Right lobe of liver (tissue), 6 donors: ENCODE results near the gene CCNQ. TPM values are rescaled to one million over a fixed set of nuclear protein-coding genes. Genes with fewer than 3 reads are reported as not detected.

Experiments used
- ATAC-seq, 4 donors: fragments of 200-7000 bp; cut with Tn5 transposase; one replicate each; pipeline ENCODE4 v1.9.1; 2020; ENCODE audit warnings: mild to moderate bottlenecking in 4 of 4, moderate library complexity in 4 of 4
- DNase-seq, 3 donors: peaks; one replicate each; pipeline ENCODE4 v3.0.0-alpha.2; 2020
- H3K27ac ChIP-seq, 3 donors: fragments of 200-600 bp; one replicate each; pipeline ENCODE4 v1.8.0; 2022
- H3K27me3 ChIP-seq, 2 donors: fragments of 200-600 bp; one replicate each; pipeline ENCODE4 v1.8.0; 2022
- H3K36me3 ChIP-seq, 4 donors: fragments of 200-600 bp; sonication (generic) in 1 of 4; one replicate each; pipeline versions ENCODE4 v1.5.1 to v1.8.0; 2017 to 2022; ENCODE audit warnings: control low read depth in 1 of 4
- H3K4me1 ChIP-seq, 4 donors: fragments of 200-600 bp; sonication (generic) in 1 of 4; one replicate each; pipeline versions ENCODE4 v1.5.1 to v1.8.0; 2017 to 2022; ENCODE audit warnings: control low read depth in 1 of 4
- H3K4me3 ChIP-seq, 3 donors: fragments of 200-600 bp; one replicate each; pipeline ENCODE4 v1.8.0; 2022
- H3K9me3 ChIP-seq, 4 donors: fragments of 200-600 bp; sonication (generic) in 1 of 4; one replicate each; pipeline versions ENCODE4 v1.5.1 to v1.8.0; 2017 to 2022; ENCODE audit warnings: control low read depth in 1 of 4
- CTCF ChIP-seq, 4 donors: fragments of 200-600 bp in 3 of 4; fragments of 450-650 bp in 1 of 4; IDR thresholded peaks; one replicate each; pipeline versions ENCODE4 v1.5.1 to v1.8.0; 2016 to 2022; ENCODE audit warnings: antibody characterized with exemption in 4 of 4, mild to moderate bottlenecking in 2 of 4
- POLR2A ChIP-seq: fragments of 450-650 bp; IDR thresholded peaks from one replicate; pipeline ENCODE4 v1.6.1; 2017; ENCODE audit warnings: antibody characterized with exemption, mild to moderate bottlenecking
- WGBS: methylation state at CpG from one replicate; pipeline ENCODE4 v1.1.6; 2018; ENCODE audit warnings: low coverage, low lambda C conversion rate; ENCODE audit not compliant: insufficient coverage; ENCODE audit errors: missing lambda C conversion rate; 5-methylcytosine and 5-hydroxymethylcytosine counted together
- intact Hi-C, 2 donors: fragments of 100-400 bp; cut with DNase I; formaldehyde crosslinking; loops; one replicate each; pipeline versions ENCODE4 v1.11.2 to v1.14.1; 2022
- total RNA-seq, 6 experiments: library from RNA; depleted of rRNA in 2 of 6; stranded (reverse); fragments of >200 nt in 2 of 6; fragmentation: NEBNext Ultra II Directional in 3 of 6; extraction: Animal tissue kit (Norgen Biotek cat#: 25700) in 3 of 6; gene quantifications; one replicate each; pipeline versions ENCODE4 v1.1.0 to v1.2.4, GENCODE V29; 2016 to 2023
- donor health status: DM: no; HTN: yes; CAD: no.
- donor health status: DM: no; HTN: no; CAD: no.
- donor health status: DM: no; HTN: no; CAD: no.
- donor health status: DM: no; HTN: yes; CAD: no.
- donor health status: DM: no; HTN: yes; CAD: no.

The CCNQ gene
- total RNA-seq, 6 experiments from 2014 or later, result 5.6 to 14.0 (median 7.5) TPM

DNA sequence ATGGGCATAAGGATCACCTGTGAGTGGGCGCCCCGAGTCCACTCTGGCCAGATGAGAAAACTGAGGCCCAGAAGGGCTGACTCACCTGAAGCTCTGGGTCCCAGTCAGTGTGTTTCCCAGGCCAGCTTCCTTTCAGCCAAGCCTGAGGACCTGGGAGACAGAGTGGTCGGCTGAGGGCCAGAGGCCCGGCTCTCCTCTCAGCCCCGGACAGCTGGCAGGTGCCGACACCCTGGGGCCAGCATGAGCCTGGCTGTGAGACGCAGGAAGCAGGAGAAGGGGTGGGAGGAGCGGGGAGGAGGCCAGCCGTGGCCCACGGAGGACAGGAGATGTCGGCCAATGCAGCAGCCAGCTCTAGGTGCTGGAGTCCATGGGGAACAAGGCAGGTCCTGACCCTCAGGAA lies 52.6 kb downstream of the CCNQ start:
- DNase-seq (no peak), ATAC-seq (no peak)
- 90% methylated on average over 2 of the region's 11 CpGs for WGBS
- no peak for TF ChIP-seq CTCF (IDR thresholded peaks at IDR 0.05)
- no peaks in the 10 kb centered on the region for H3K36me3 ChIP-seq
- H3K9me3 ChIP-seq, result no peaks in the 10 kb centered on the region
- no peak overlapping the region for H3K27ac ChIP-seq
- H3K4me3 ChIP-seq, result no peak overlapping the region
- intact Hi-C loops, result no loop called here
- H3K4me1 ChIP-seq, result no peaks in the 10 kb centered on the region
- no peaks in the 10 kb centered on the region for H3K27me3 ChIP-seq

DNA sequence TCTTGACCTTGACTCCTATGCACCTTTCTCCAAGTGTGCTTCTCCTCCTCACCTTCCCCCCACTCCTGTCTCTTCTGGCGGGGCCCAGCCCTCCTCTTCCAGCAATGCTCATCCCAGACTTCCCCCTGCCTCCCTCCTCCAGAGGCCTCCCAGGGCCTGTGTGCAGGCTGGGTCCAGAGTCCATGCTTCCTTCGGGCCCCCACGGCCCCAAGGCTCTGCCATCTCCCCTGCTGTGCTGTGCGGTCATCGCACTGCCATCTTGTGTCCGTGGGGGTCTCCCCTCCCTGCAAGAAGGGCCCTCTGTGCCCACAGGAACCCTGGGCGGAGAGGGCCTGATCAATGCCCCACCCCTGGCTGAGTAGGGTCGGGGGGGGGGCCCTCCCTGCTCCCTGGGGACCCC lies 54.2 kb downstream of the CCNQ start:
- Histone ChIP-seq H3K4me3 (no peak overlapping the region), H3K36me3 (no peaks in the 10 kb centered on the region), H3K27ac (no peak overlapping the region), H3K27me3 (no peaks in the 10 kb centered on the region), H3K9me3 (no peaks in the 10 kb centered on the region), H3K4me1 (no peaks in the 10 kb centered on the region)
- no peak for ATAC-seq
- no peak for DNase-seq
- TF ChIP-seq CTCF (IDR thresholded peaks at IDR 0.05) (no peak), POLR2A (no peak)
- WGBS, result 56% methylated on average over 3 of the region's 8 CpGs
- intact Hi-C loops, result no loop called here

- Histone ChIP-seq H3K27ac (no peak overlapping the region), H3K27me3 (no peaks in the 10 kb centered on the region), H3K9me3 (no peaks in the 10 kb centered on the region), H3K4me3 (no peak overlapping the region), H3K36me3 (no peaks in the 10 kb centered on the region), H3K4me1 (no peaks in the 10 kb centered on the region)
- DNase-seq (no peak), ATAC-seq (no peak)
- 47% methylated on average over 3 of the region's 9 CpGs for WGBS
- intact Hi-C loops, result no loop called here
- TF ChIP-seq CTCF (IDR thresholded peaks at IDR 0.05) (no peak), POLR2A (no peak)
These were observed 59.0 kb downstream of the CCNQ start for GRCh38 chrX:153539979-153540358.

- DNase-seq (peak; percentile 71 to 84 (median 78)), ATAC-seq (peak; percentile 87 to 96 (median 93))
- Histone ChIP-seq H3K4me1 (no peaks in the 10 kb centered on the region), H3K36me3 (no peaks in the 10 kb centered on the region), H3K27me3 (no peaks in the 10 kb centered on the region), H3K9me3 (no peaks in the 10 kb centered on the region), H3K27ac (no peak overlapping the region), H3K4me3 (no peak overlapping the region)
- 53% methylated on average over 11 of the region's 31 CpGs for WGBS
- TF ChIP-seq POLR2A, result no peak
- TF ChIP-seq CTCF (IDR thresholded peaks at IDR 0.05), result peak; percentile 89 to 97 (median 96)
- intact Hi-C loops, result no loop called here
These were observed 59.6 kb downstream of the CCNQ start for GRCh38 chrX:153539171-153539978.
